ENCODE results near the gene PYY.

Gene PYY

DNA sequence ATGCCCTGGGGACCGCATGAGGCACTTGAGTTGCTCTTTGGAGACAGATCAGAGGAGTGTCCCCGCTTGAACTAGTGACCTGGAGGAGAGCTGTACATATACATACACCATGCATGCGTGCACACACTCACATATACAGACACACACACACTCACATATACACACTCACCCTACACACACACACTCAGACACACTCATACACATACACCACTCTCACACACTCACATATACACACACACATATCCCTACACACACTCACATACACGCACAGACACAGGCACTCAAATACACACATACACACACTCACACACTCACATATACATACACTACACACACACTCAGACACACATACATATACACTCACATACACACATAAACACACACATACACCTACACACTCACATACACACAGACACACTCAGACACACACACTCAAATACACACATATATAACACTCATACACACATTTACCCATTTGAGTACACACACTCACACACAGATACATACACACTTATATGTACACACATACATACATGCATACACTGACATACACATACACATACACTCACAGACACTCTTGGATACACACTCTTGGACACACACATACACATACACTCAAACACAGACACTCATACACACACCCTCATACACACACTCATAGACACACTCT, 41.0 kb downstream of the PYY start:
- TF ChIP-seq CEBPB (IDR thresholded peaks at IDR 0.05): no peak
- no peak for TF ChIP-seq EGR1 (IDR thresholded peaks at IDR 0.05)
- no peak for TF ChIP-seq CREB1 (IDR thresholded peaks at IDR 0.05; ENCODE audit: low read depth)
- no peak for TF ChIP-seq EP300 (IDR thresholded peaks at IDR 0.05; ENCODE audit: borderline replicate concordance)
- no peak for TF ChIP-seq TAF1 (IDR thresholded peaks at IDR 0.05; ENCODE audit: low read depth)
- TF ChIP-seq TEAD4 (IDR thresholded peaks at IDR 0.05): no peak
- TF ChIP-seq, protein P1, sequence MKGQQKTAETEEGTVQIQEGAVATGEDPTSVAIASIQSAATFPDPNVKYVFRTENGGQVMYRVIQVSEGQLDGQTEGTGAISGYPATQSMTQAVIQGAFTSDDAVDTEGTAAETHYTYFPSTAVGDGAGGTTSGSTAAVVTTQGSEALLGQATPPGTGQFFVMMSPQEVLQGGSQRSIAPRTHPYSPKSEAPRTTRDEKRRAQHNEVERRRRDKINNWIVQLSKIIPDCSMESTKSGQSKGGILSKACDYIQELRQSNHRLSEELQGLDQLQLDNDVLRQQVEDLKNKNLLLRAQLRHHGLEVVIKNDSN (IDR thresholded peaks at IDR 0.05): no peak
- no peak for TF ChIP-seq ZBTB7A (IDR thresholded peaks at IDR 0.05; ENCODE audit: low read depth)
- TF ChIP-seq REST (IDR thresholded peaks at IDR 0.05; ENCODE audit: low read depth): no peak
- TF ChIP-seq TCF12 (IDR thresholded peaks at IDR 0.05; ENCODE audit: low read depth): no peak
- TF ChIP-seq FOXM1 (IDR thresholded peaks at IDR 0.05; ENCODE audit: borderline replicate concordance, low read depth): no peak
- TF ChIP-seq RAD21 (IDR thresholded peaks at IDR 0.05; ENCODE audit: low read depth): no peak
- no peak for TF ChIP-seq YY1 (IDR thresholded peaks at IDR 0.05; ENCODE audit: low read depth)

- TF ChIP-seq, protein P2, sequence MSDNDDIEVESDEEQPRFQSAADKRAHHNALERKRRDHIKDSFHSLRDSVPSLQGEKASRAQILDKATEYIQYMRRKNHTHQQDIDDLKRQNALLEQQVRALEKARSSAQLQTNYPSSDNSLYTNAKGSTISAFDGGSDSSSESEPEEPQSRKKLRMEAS (IDR thresholded peaks at IDR 0.05): no peak
- TF ChIP-seq TCF12 (IDR thresholded peaks at IDR 0.05; ENCODE audit: low read depth) (no peak), EGR1 (IDR thresholded peaks at IDR 0.05) (no peak), ZBTB7A (IDR thresholded peaks at IDR 0.05; ENCODE audit: low read depth) (no peak), TAF1 (IDR thresholded peaks at IDR 0.05; ENCODE audit: low read depth) (no peak), NFIC (IDR thresholded peaks at IDR 0.05) (no peak), REST (IDR thresholded peaks at IDR 0.05; ENCODE audit: low read depth) (no peak), TEAD4 (IDR thresholded peaks at IDR 0.05) (no peak), FOXM1 (IDR thresholded peaks at IDR 0.05; ENCODE audit: borderline replicate concordance, low read depth) (no peak), CREB1 (IDR thresholded peaks at IDR 0.05; ENCODE audit: low read depth) (no peak), RAD21 (IDR thresholded peaks at IDR 0.05; ENCODE audit: low read depth) (no peak), EP300 (IDR thresholded peaks at IDR 0.05; ENCODE audit: borderline replicate concordance) (no peak), YY1 (IDR thresholded peaks at IDR 0.05; ENCODE audit: low read depth) (no peak)
- TF ChIP-seq, protein P1 (IDR thresholded peaks at IDR 0.05): no peak
Measured at GRCh38 chr17:43911904-43912303, 41.8 kb downstream of the PYY start.

- TF ChIP-seq CREB1 (IDR thresholded peaks at IDR 0.05; ENCODE audit: low read depth) (no peak), NFIC (IDR thresholded peaks at IDR 0.05) (no peak), YY1 (IDR thresholded peaks at IDR 0.05; ENCODE audit: low read depth) (no peak), EP300 (IDR thresholded peaks at IDR 0.05; ENCODE audit: borderline replicate concordance) (no peak)
Measured at GRCh38 chr17:43909537-43910231, 44.1 kb downstream of the PYY start.

DNA sequence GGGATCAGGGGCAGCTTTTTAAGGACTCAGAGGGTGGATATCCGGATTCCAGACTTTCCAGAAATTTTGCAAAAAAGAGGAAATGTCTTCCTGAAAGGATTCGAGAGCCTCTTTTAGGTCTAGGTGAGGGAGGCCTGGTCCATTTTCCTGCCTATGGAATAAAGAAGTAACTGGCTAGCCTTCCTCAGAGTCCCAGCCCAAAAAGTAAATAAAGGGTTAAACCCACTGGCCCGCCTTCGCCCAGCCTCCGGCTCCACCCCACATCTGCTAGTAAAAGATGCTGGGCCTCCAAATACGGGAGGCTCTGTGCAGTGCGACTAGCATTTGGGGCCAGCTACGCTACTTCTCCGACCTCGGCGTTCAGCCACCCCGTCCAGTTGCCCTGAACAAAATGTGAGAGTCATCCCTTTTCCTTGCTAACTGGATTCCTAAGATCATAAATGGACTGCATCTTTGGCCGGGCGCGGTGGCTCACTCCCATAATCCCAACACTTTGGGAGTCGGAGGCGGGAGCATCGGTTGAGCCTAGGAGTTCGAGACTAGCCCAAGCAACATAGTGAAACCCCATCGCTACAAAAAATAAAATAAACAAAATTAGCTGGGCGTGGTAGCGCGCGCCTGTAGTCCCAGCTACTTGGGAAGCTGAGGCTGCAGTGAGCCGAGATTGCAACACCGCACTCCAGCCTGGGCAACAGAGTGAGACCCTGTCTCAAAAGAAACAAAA, 45.6 kb downstream of the PYY start:
- TF ChIP-seq CEBPB (IDR thresholded peaks at IDR 0.05) (no peak), FOXM1 (IDR thresholded peaks at IDR 0.05; ENCODE audit: borderline replicate concordance, low read depth) (no peak), EGR1 (IDR thresholded peaks at IDR 0.05) (no peak)
- TF ChIP-seq, protein P2 (IDR thresholded peaks at IDR 0.05): no peak

DNA sequence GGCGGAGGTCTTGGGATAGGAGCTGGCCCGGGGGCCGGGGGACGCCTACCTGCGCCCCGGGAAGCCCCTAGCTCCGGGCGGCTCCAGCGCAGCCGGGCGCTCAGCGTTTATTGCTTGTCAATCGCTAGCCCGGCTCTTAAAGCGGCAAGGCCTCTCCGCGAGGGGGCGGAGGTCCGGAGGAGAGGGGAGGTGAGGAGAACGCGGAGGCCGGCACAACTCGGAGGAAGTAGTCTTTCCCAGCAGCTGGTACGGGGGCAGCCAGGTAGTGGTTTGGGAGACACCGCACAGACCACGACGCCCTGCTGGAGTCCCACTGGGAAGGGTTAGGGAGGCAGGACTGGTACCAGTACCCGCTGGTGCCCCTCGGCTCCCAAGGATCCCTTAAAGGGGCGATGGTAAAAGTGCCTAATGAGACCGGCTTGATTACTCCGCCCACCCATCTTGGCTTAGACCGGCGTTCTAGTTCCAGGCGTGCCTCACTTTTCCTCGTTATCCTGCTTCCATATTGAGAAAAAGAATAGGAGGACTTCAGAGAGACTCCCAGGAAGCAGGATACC, 46.2 kb downstream of the PYY start, which contains the start of gene MPP2:
TSS of gene MPP2 (minus strand) at position 112 of the 557 bp plus-strand sequence. CDS start 3,076 bp downstream, outside the sequence.
- TF ChIP-seq RAD21 (IDR thresholded peaks at IDR 0.05; ENCODE audit: low read depth) (no peak), EGR1 (IDR thresholded peaks at IDR 0.05) (0 out of 2 replicates have a peak, but pooled peaks have one; percentile 3), ZBTB7A (IDR thresholded peaks at IDR 0.05; ENCODE audit: low read depth) (peak; percentile 81; the same call in 1 of the 2 replicates)
- TF ChIP-seq, protein P2 (IDR thresholded peaks at IDR 0.05): peak; percentile 51; the same call in 1 of the 2 replicates

All from Ishikawa (cell line).